ENCODE results near the gene HSPH1. TPM values are rescaled to one million over a fixed set of nuclear protein-coding genes. Genes with fewer than 3 reads are reported as not detected.

HSPH1 gene
- total RNA-seq, 1 experiment from 2014 or later, result 145 TPM

- intact Hi-C loops (cut with micrococcal nuclease; ENCODE audit: unreplicated experiment), result no loop called here
- in situ Hi-C loops (cut with HindIII; ENCODE audit: low pct_unique_long_range_greater_than_20kb, low sequenced_read_pairs), result no loop called here
- H3K9me3 ChIP-seq (ENCODE audit: control insufficient read depth, insufficient read depth, low read depth, low read length), result no peaks in the 10 kb centered on the region
- ChIA-PET CTCF (no interaction called here), POLR2A (no interaction called here)
- no peak overlapping the region for H3K4me3 ChIP-seq (ENCODE audit: low read depth in 2 of 2, low read length in 2 of 2)
- TF ChIP-seq POLR2AphosphoS5 (IDR thresholded peaks at IDR 0.05; ENCODE audit: low read depth, low read length), result no peak
- TF ChIP-seq REST (IDR thresholded peaks at IDR 0.05; ENCODE audit: insufficient read depth in 1 of 2, low read depth in 2 of 2, low read length in 1 of 2), result no peak
- TF ChIP-seq CTCF (IDR thresholded peaks at IDR 0.05), result no peak
- TF ChIP-seq SIN3A (IDR thresholded peaks at IDR 0.05; ENCODE audit: borderline replicate concordance, insufficient read depth, low read depth, low read length), result no peak
- TF ChIP-seq TCF7L2 (IDR thresholded peaks at IDR 0.05; ENCODE audit: low read depth, low read length), result no peak
- no peak for ATAC-seq
- no peak overlapping the region for H3K27ac ChIP-seq (ENCODE audit: low read length)
- H3K27me3 ChIP-seq (ENCODE audit: control insufficient read depth, insufficient read depth, low read length), result no peaks in the 10 kb centered on the region
- DNase-seq (ENCODE audit: low read depth, low spot score), result no peak
- H3K4me1 ChIP-seq (ENCODE audit: control insufficient read depth, insufficient read depth, low read length), result peaks cover 11% of the 10 kb centered on the region
- no TSS peak for BruUV-seq (replicated peaks)
- H3K36me3 ChIP-seq (ENCODE audit: control insufficient read depth, insufficient read depth, low read length), result no peaks in the 10 kb centered on the region
Observed at GRCh38 chr13:31198519-31198918, 36.8 kb upstream of the HSPH1 start.

- no peaks in the 10 kb centered on the region for H3K9me3 ChIP-seq (ENCODE audit: control insufficient read depth, insufficient read depth, low read depth, low read length)
- no TSS peak for BruUV-seq (replicated peaks)
- H3K27ac ChIP-seq (ENCODE audit: low read length), result no peak overlapping the region
- POLR2A ChIA-PET, result no interaction called here
- peaks cover 11% of the 10 kb centered on the region for H3K4me1 ChIP-seq (ENCODE audit: control insufficient read depth, insufficient read depth, low read length)
- H3K27me3 ChIP-seq (ENCODE audit: control insufficient read depth, insufficient read depth, low read length), result no peaks in the 10 kb centered on the region
- intact Hi-C loops (cut with micrococcal nuclease; ENCODE audit: unreplicated experiment) (no loop called here), in situ Hi-C loops (cut with HindIII; ENCODE audit: low pct_unique_long_range_greater_than_20kb, low sequenced_read_pairs) (no loop called here)
- ATAC-seq, result no peak
- no peak for DNase-seq (ENCODE audit: low read depth, low spot score)
- no peak overlapping the region for H3K4me3 ChIP-seq (ENCODE audit: low read depth in 2 of 2, low read length in 2 of 2)
- no peak for TF ChIP-seq POLR2AphosphoS5 (IDR thresholded peaks at IDR 0.05; ENCODE audit: low read depth, low read length)
- H3K36me3 ChIP-seq (ENCODE audit: control insufficient read depth, insufficient read depth, low read length), result no peaks in the 10 kb centered on the region
- CTCF ChIA-PET, result no interaction called here
Observed at GRCh38 chr13:31196992-31197391, 35.3 kb upstream of the HSPH1 start.

- H3K9me3 ChIP-seq (ENCODE audit: control insufficient read depth, insufficient read depth, low read depth, low read length), result no peaks in the 10 kb centered on the region
- peaks cover 4% of the 10 kb centered on the region; the same call in 1 of the 2 replicates for H3K4me1 ChIP-seq (ENCODE audit: control insufficient read depth, insufficient read depth, low read length)
- intact Hi-C loops (cut with micrococcal nuclease; ENCODE audit: unreplicated experiment), result no loop called here
- CTCF ChIA-PET, result no interaction called here
- no peak overlapping the region for H3K27ac ChIP-seq (ENCODE audit: low read length)
- BruUV-seq (replicated peaks), result no TSS peak
- H3K27me3 ChIP-seq (ENCODE audit: control insufficient read depth, insufficient read depth, low read length), result no peaks in the 10 kb centered on the region
- ATAC-seq (no peak), DNase-seq (ENCODE audit: low read depth, low spot score) (no peak)
- TF ChIP-seq TCF7L2 (IDR thresholded peaks at IDR 0.05; ENCODE audit: low read depth, low read length) (no peak), REST (IDR thresholded peaks at IDR 0.05; ENCODE audit: insufficient read depth in 1 of 2, low read depth in 2 of 2, low read length in 1 of 2) (no peak), SIN3A (IDR thresholded peaks at IDR 0.05; ENCODE audit: borderline replicate concordance, insufficient read depth, low read depth, low read length) (no peak), POLR2AphosphoS5 (IDR thresholded peaks at IDR 0.05; ENCODE audit: low read depth, low read length) (no peak), CTCF (IDR thresholded peaks at IDR 0.05) (no peak)
- H3K4me3 ChIP-seq (ENCODE audit: low read depth in 2 of 2, low read length in 2 of 2), result no peak overlapping the region
- H3K36me3 ChIP-seq (ENCODE audit: control insufficient read depth, insufficient read depth, low read length), result no peaks in the 10 kb centered on the region
- POLR2A ChIA-PET, result no interaction called here
- in situ Hi-C loops (cut with HindIII; ENCODE audit: low pct_unique_long_range_greater_than_20kb, low sequenced_read_pairs), result no loop called here
Observed at GRCh38 chr13:31195616-31196015, 33.9 kb upstream of the HSPH1 start.

Data from Panc1 (cell line).